ENCODE measurements around the gene LTBP1.
"Not testable (repeated sequence)": the region's sequence is repeated elsewhere in the genome, so short reads cannot be mapped to it uniquely, and the experiment has no call there.

The LTBP1 gene

GRCh38 chr2:32965523-32966171 lies 18.9 kb downstream of the LTBP1 start:
- no peak for DNase-seq

- DNase-seq, result no peak
Observed at GRCh38 chr2:32969444-32970162, 22.9 kb downstream of the LTBP1 start.

GRCh38 chr2:32973772-32974171 lies 27.0 kb downstream of the LTBP1 start:
- DNase-seq, result not testable (repeated sequence)

- no peak for DNase-seq
Observed at GRCh38 chr2:32976409-32977063, 29.8 kb downstream of the LTBP1 start.

GRCh38 chr2:32977228-32977758 lies 30.5 kb downstream of the LTBP1 start:
- no peak for DNase-seq

GRCh38 chr2:32981612-32982011 lies 34.9 kb downstream of the LTBP1 start:
- DNase-seq, result no peak

- not testable (repeated sequence) for DNase-seq
Observed at GRCh38 chr2:32983193-32983924, 36.6 kb downstream of the LTBP1 start.

- DNase-seq, result no peak
Observed at GRCh38 chr2:32986480-32986879, 39.7 kb downstream of the LTBP1 start.

GRCh38 chr2:32988525-32988924 lies 41.8 kb downstream of the LTBP1 start:
- DNase-seq, result no peak

- no peak for DNase-seq
Observed at GRCh38 chr2:32990556-32990955, 43.8 kb downstream of the LTBP1 start.

- no peak for DNase-seq
Observed at GRCh38 chr2:32991091-32991845, 44.5 kb downstream of the LTBP1 start.

- no peak for DNase-seq
Observed at GRCh38 chr2:32993005-32993539, 46.3 kb downstream of the LTBP1 start.

GRCh38 chr2:32997705-32998104 lies 51.0 kb downstream of the LTBP1 start:
- no peak for DNase-seq

GRCh38 chr2:33000986-33001385 lies 54.2 kb downstream of the LTBP1 start:
- DNase-seq, result no peak

GRCh38 chr2:33001823-33002222 lies 55.1 kb downstream of the LTBP1 start:
- no peak for DNase-seq

- no peak for DNase-seq
Observed at GRCh38 chr2:33002863-33003262, 56.1 kb downstream of the LTBP1 start.

- DNase-seq, result no peak
Observed at GRCh38 chr2:33005057-33005456, 58.3 kb downstream of the LTBP1 start.

- no peak for DNase-seq
Observed at GRCh38 chr2:33008716-33009115, 62.0 kb downstream of the LTBP1 start.

- no peak for DNase-seq
Observed at GRCh38 chr2:33009249-33009648, 62.5 kb downstream of the LTBP1 start.

GRCh38 chr2:33011373-33011772 lies 64.6 kb downstream of the LTBP1 start:
- no peak for DNase-seq

GRCh38 chr2:33011941-33012340 lies 65.2 kb downstream of the LTBP1 start:
- no peak for DNase-seq

GRCh38 chr2:33013684-33014110 lies 66.9 kb downstream of the LTBP1 start:
- no peak for DNase-seq
